ENCODE data around the gene SHQ1.

The SHQ1 gene

DNA sequence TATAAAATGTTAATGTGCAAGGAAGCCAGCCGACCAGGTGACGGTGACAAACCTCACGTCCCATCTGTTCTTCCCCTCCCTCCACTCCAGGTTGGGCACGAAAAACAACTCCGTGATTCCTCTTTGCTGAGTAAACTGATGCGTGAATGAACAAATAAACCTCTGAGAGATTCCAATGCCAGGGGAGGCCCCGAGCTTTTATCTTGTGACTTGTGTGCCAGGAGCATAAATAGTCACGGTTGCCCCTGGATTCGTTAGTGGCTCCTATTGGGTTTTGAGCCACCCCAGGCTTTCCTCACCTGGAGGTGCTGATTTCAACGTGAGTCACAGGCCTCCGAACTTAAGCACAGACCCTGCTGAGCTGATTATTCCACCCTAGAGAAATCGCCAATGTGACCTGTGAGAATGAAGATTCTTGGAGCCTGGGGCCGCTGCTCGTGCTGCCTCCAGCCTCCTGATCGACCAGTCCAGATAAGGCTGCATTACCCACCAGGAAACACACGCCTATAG is 119.2 kb downstream of the SHQ1 start:
- Histone ChIP-seq H3K27ac (ENCODE audit: extremely low read depth, low read depth, low read length) (no peak overlapping the region), H3K4me1 (ENCODE audit: control insufficient read depth, insufficient read depth, low read length) (no peaks in the 10 kb centered on the region), H3K9me3 (ENCODE audit: control insufficient read depth, insufficient read depth, low read depth, low read length) (no peaks in the 10 kb centered on the region), H3K36me3 (ENCODE audit: control insufficient read depth in 2 of 2, insufficient read depth in 1 of 2, low read length in 2 of 2) (no peaks in the 10 kb centered on the region), H3K4me3 (ENCODE audit: low read depth, low read length) (no peak overlapping the region)
- TF ChIP-seq ZNF701 (tag by site-specific recombination; IDR thresholded peaks at IDR 0.05): no peak
- no peak for TF ChIP-seq ZSCAN16 (tag by site-specific recombination; IDR thresholded peaks at IDR 0.05)
- no peak for TF ChIP-seq ZNF548 (tag by site-specific recombination; IDR thresholded peaks at IDR 0.05)
- no peak for TF ChIP-seq SP2 (tag by site-specific recombination; IDR thresholded peaks at IDR 0.05)
- no peak for TF ChIP-seq ZNF211 (tag by site-specific recombination; IDR thresholded peaks at IDR 0.05; ENCODE audit: low read depth)
- POLR2A ChIA-PET: no interaction called here
- CTCF ChIA-PET: no interaction called here

DNA sequence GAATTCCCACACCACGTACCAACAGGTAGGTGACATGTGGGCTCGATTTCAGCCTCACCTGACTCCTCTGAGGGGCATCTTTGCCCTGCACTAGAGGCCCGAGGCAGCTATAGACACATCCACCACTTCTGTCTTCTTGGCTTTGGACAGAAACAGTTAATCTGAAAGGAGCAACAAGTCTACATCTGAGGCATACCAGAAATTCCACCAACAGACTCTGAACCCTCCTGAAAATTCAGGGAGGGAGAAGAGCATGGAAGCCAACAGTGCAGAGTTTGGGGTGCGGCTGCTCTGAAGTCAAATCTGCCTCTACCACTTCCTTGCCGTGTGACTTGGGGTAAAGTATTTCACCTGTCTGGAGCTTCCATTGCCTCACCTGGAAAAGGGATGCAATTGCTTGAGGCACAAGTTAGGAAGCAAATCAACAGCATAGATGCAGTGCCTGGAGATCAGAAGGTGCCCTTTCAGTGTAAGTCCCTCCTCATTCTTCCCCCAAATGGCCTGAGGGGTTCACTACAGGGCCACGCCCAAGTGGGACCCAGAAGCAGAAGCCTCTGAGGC is 119.8 kb downstream of the SHQ1 start:
- no peaks in the 10 kb centered on the region for H3K9me3 ChIP-seq (ENCODE audit: control insufficient read depth, insufficient read depth, low read depth, low read length)
- H3K36me3 ChIP-seq (ENCODE audit: control insufficient read depth in 2 of 2, insufficient read depth in 1 of 2, low read length in 2 of 2): no peaks in the 10 kb centered on the region
- POLR2A ChIA-PET: no interaction called here
- no peak overlapping the region for H3K27ac ChIP-seq (ENCODE audit: extremely low read depth, low read depth, low read length)
- no peak overlapping the region for H3K4me3 ChIP-seq (ENCODE audit: low read depth, low read length)
- H3K4me1 ChIP-seq (ENCODE audit: control insufficient read depth, insufficient read depth, low read length): 0 out of 2 replicates have a peak, but pooled peaks cover under 1% of the 10 kb centered on the region
- TF ChIP-seq ZNF155 (tag by site-specific recombination; IDR thresholded peaks at IDR 0.05): no peak
- no peak for TF ChIP-seq ZNF248 (tag by site-specific recombination; IDR thresholded peaks at IDR 0.05)
- TF ChIP-seq SCRT2 (tag by site-specific recombination; IDR thresholded peaks at IDR 0.05): peak; percentile 56
- no peak for TF ChIP-seq SP3 (tag by site-specific recombination; IDR thresholded peaks at IDR 0.05)
- TF ChIP-seq ZNF23 (tag by site-specific recombination; IDR thresholded peaks at IDR 0.05; ENCODE audit: borderline replicate concordance): no peak
- CTCF ChIA-PET: no interaction called here

DNA sequence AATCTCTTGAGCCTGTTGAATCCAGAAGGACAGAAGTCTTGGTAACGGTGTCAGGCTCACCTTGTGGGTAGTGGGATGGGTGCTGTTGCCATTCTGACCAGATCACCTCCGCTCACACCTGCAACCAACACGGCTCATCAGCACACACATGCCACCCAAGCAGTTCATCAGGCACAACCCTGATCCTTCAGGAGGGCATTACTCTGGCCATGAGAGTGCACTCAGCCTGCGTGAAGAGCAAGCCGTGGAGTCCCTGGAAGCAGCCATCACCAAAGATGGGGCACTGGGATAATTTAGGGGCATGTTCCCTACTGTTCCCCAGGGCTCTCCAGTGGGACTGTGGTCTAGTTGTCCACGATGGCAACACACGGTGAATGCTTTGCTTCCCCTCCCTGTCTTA is 120.5 kb downstream of the SHQ1 start:
- H3K27ac ChIP-seq (ENCODE audit: extremely low read depth, low read depth, low read length): no peak overlapping the region
- no peaks in the 10 kb centered on the region for H3K36me3 ChIP-seq (ENCODE audit: control insufficient read depth in 2 of 2, insufficient read depth in 1 of 2, low read length in 2 of 2)
- ChIA-PET POLR2A (no interaction called here), CTCF (no interaction called here)
- H3K4me1 ChIP-seq (ENCODE audit: control insufficient read depth, insufficient read depth, low read length): peaks cover 4% of the 10 kb centered on the region; the same call in 1 of the 2 replicates
- no peak overlapping the region for H3K4me3 ChIP-seq (ENCODE audit: low read depth, low read length)
- no peaks in the 10 kb centered on the region for H3K9me3 ChIP-seq (ENCODE audit: control insufficient read depth, insufficient read depth, low read depth, low read length)
- TF ChIP-seq ZNF473 (tag by site-specific recombination; IDR thresholded peaks at IDR 0.05) (no peak), BCL11B (tag by site-specific recombination; IDR thresholded peaks at IDR 0.05; ENCODE audit: low read depth) (no peak), ZNF654 (tag by site-specific recombination; IDR thresholded peaks at IDR 0.05; ENCODE audit: low read depth) (no peak), KLF10 (tag by site-specific recombination; IDR thresholded peaks at IDR 0.05) (no peak), ZNF350 (tag by site-specific recombination; IDR thresholded peaks at IDR 0.05) (no peak), ZNF623 (tag by site-specific recombination; IDR thresholded peaks at IDR 0.05) (no peak)
- TF ChIP-seq, protein P1, sequence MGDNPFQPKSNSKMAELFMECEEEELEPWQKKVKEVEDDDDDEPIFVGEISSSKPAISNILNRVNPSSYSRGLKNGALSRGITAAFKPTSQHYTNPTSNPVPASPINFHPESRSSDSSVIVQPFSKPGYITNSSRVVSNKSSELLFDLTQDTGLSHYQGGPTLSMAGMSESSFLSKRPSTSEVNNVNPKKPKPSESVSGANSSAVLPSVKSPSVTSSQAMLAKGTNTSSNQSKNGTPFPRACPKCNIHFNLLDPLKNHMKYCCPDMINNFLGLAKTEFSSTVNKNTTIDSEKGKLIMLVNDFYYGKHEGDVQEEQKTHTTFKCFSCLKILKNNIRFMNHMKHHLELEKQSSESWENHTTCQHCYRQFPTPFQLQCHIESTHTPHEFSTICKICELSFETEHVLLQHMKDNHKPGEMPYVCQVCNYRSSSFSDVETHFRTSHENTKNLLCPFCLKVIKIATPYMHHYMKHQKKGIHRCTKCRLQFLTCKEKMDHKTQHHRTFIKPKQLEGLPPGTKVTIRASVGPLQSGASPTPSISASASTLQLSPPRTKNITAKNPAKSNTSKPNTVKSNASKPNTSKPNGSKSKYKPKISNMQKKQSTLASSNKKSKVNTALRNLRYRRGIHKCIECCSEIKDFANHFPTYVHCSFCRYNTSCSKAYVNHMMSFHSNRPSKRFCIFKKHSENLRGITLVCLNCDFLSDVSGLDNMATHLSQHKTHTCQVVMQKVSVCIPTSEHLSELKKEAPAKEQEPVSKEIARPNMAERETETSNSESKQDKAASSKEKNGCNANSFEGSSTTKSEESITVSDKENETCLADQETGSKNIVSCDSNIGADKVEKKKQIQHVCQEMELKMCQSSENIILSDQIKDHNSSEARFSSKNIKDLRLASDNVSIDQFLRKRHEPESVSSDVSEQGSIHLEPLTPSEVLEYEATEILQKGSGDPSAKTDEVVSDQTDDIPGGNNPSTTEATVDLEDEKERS (tag by site-specific recombination; IDR thresholded peaks at IDR 0.05): no peak

DNA sequence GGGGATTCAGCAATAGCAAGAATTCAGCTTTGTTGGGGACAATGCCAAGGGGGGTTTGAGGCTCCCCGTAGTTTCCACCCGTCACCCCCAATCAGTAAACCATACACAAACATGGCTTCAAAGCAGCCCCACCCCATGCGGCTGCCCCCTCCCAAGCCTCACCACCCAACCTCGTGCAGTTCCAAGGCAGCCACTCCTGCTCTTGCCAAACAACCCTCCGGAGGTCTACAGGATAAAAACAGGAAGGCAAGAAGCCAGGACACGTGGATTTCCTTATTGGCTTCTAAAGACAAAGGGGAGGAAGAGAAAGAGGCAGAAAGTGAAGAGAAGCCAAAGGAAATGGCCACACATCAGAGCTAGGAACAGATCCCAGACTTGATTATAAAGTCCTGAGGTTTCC is 121.1 kb downstream of the SHQ1 start:
- peaks cover 4% of the 10 kb centered on the region; the same call in 1 of the 2 replicates for H3K4me1 ChIP-seq (ENCODE audit: control insufficient read depth, insufficient read depth, low read length)
- no peak overlapping the region for H3K27ac ChIP-seq (ENCODE audit: extremely low read depth, low read depth, low read length)
- H3K4me3 ChIP-seq (ENCODE audit: low read depth, low read length): no peak overlapping the region
- POLR2A ChIA-PET: no interaction called here
- H3K9me3 ChIP-seq (ENCODE audit: control insufficient read depth, insufficient read depth, low read depth, low read length): no peaks in the 10 kb centered on the region
- CTCF ChIA-PET: no interaction called here
- H3K36me3 ChIP-seq (ENCODE audit: control insufficient read depth in 2 of 2, insufficient read depth in 1 of 2, low read length in 2 of 2): no peaks in the 10 kb centered on the region
- TF ChIP-seq ZNF501 (tag by site-specific recombination; IDR thresholded peaks at IDR 0.05) (no peak), ZNF768 (tag by site-specific recombination; IDR thresholded peaks at IDR 0.05) (no peak), MZF1 (tag by site-specific recombination; IDR thresholded peaks at IDR 0.05; ENCODE audit: borderline replicate concordance) (no peak), ZNF792 (tag by site-specific recombination; IDR thresholded peaks at IDR 0.05) (no peak), ZNF423 (tag by site-specific recombination; IDR thresholded peaks at IDR 0.05) (no peak), ZNF324 (tag by site-specific recombination; IDR thresholded peaks at IDR 0.05) (no peak)
- TF ChIP-seq, protein P2, sequence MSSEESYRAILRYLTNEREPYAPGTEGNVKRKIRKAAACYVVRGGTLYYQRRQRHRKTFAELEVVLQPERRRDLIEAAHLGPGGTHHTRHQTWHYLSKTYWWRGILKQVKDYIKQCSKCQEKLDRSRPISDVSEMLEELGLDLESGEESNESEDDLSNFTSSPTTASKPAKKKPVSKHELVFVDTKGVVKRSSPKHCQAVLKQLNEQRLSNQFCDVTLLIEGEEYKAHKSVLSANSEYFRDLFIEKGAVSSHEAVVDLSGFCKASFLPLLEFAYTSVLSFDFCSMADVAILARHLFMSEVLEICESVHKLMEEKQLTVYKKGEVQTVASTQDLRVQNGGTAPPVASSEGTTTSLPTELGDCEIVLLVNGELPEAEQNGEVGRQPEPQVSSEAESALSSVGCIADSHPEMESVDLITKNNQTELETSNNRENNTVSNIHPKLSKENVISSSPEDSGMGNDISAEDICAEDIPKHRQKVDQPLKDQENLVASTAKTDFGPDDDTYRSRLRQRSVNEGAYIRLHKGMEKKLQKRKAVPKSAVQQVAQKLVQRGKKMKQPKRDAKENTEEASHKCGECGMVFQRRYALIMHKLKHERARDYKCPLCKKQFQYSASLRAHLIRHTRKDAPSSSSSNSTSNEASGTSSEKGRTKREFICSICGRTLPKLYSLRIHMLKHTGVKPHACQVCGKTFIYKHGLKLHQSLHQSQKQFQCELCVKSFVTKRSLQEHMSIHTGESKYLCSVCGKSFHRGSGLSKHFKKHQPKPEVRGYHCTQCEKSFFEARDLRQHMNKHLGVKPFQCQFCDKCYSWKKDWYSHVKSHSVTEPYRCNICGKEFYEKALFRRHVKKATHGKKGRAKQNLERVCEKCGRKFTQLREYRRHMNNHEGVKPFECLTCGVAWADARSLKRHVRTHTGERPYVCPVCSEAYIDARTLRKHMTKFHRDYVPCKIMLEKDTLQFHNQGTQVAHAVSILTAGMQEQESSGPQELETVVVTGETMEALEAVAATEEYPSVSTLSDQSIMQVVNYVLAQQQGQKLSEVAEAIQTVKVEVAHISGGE (tag by site-specific recombination; conservative IDR thresholded peaks at IDR 0.05; ENCODE audit: low read depth): no peak

Data from HEK293 (cell line).